ENCODE results near the gene MLXIP. TPM values are rescaled to one million over a fixed set of nuclear protein-coding genes. Genes with fewer than 3 reads are reported as not detected.
A peak's percentile ranks its signal among the peaks of the same experiment; 100 is the strongest.

Gene MLXIP
- polyA plus RNA-seq, 3 donors, result 30.5 to 40.5 (median 35.0) TPM

GRCh38 chr12:122189626-122190475, 111.3 kb downstream of the MLXIP start:
- DNase-seq (ENCODE audit: extremely low read depth in 1 of 11, low read depth in 9 of 11, low spot score in 4 of 11), result no peak

DNA sequence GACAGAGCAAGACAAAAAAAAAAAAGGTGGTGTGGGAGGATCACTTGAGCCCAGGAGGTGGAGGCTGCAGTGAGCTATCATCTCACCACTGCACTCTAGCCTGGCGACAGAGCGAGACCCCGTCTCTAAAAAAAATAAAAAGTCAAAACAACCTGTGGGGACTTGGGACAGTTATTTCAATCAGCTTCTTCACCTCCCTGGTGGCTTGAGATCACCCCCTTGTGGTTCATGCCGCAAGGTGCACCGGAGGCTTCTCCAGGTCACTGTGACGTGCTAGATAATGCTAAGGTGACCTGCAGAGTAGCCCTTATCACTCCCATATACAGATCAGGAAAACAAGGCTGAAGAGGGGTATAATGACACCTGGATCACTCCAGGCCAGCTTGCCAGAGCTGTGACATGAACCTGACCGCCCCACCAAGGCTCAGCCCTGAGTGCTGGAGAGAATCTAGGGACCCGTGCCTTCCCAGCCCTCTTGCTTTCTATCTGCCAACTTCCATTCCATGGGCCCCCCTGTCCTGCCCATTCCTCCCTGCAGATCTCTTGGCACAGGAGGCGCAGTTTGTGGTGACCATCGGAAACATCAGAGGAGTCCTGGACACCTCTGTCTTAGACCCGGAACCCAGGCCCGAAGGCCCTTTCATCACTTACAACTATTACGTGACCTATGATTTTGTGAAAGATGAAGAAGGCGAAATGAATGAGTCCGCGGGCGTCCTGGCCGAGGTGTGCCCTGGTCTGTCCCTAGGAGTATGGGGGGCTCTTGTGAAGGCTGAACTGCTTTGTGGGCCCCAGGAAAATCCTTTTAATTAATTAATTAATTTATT, 112.5 kb downstream of the MLXIP start:
- peak in 2 of 11 donors; percentile 46 for DNase-seq (ENCODE audit: extremely low read depth in 1 of 11, low read depth in 9 of 11, low spot score in 4 of 11)

DNA sequence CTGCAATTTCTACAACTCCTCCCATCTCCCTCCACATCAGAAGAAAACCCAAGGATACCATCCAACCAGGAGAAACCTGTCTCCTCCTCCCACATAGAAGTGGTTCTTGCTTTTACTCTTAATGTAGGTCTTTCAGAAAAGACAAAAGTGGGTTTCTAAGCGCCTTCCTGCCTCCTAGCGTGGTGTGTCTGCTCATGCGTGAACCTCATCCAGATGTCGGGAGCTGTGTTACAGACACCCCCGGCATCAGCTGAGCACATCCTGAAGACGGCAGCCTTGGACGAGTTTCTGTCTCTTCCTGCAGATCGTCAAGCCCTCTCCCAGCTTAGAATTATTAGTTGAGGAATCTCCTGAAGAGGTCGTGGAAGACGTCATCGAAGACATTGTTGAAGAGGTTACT, 113.9 kb downstream of the MLXIP start:
- DNase-seq (ENCODE audit: extremely low read depth in 1 of 11, low read depth in 9 of 11, low spot score in 4 of 11), result no peak

GRCh38 chr12:122194804-122195203, 116.2 kb downstream of the MLXIP start:
- DNase-seq (ENCODE audit: extremely low read depth in 1 of 11, low read depth in 9 of 11, low spot score in 4 of 11), result no peak

- DNase-seq (ENCODE audit: extremely low read depth in 1 of 11, low read depth in 9 of 11, low spot score in 4 of 11), result no peak
These were observed 116.8 kb downstream of the MLXIP start for GRCh38 chr12:122195405-122195804.

Other genes with a start within 250 kb of the MLXIP start
- gene HPD, start 219.9 kb upstream of the MLXIP start, polyA plus RNA-seq (ENCODE audit: insufficient read length in 3 of 3), result 1 to 10 TPM; 3.2 to 5.0 (median 3.5) TPM
- gene PSMD9, start 190.0 kb upstream of the MLXIP start, polyA plus RNA-seq (ENCODE audit: insufficient read length in 3 of 3), result 10 to 100 TPM; 48.0 to 61.5 (median 54.7) TPM
- gene CFAP251, start 160.2 kb upstream of the MLXIP start, polyA plus RNA-seq (ENCODE audit: insufficient read length in 3 of 3), result 10 to 100 TPM in 2 of 3 donors, 1 to 10 TPM in 1; 9.2 to 17.1 (median 12.7) TPM
- gene BCL7A, start 56.9 kb upstream of the MLXIP start, polyA plus RNA-seq (ENCODE audit: insufficient read length in 3 of 3), result 10 to 100 TPM; 37.5 to 41.7 (median 41.3) TPM
- under 1 TPM in 1 of 3 donors, not detected in 2; 0.33 TPM for gene IL31, start 95.5 kb downstream of the MLXIP start, polyA plus RNA-seq (ENCODE audit: insufficient read length in 3 of 3)
- gene LRRC43, start 104.4 kb downstream of the MLXIP start, polyA plus RNA-seq (ENCODE audit: insufficient read length in 3 of 3), result 1 to 10 TPM; 3.6 to 7.7 (median 5.4) TPM
- 1 to 10 TPM; 4.1 to 5.2 (median 4.1) TPM for gene B3GNT4, start 125.0 kb downstream of the MLXIP start, polyA plus RNA-seq (ENCODE audit: insufficient read length in 3 of 3)
- gene DIABLO, start 147.3 kb downstream of the MLXIP start, polyA plus RNA-seq (ENCODE audit: insufficient read length in 3 of 3), result 10 to 100 TPM; 67.7 to 84.9 (median 77.2) TPM
- gene VPS33A, start 187.7 kb downstream of the MLXIP start, polyA plus RNA-seq (ENCODE audit: insufficient read length in 3 of 3), result 10 to 100 TPM; 16.6 to 19.1 (median 18.2) TPM